Smooth muscle cell (in vitro differentiated cells): ENCODE measurements around the gene VPS16. TPM values are rescaled to one million over a fixed set of nuclear protein-coding genes. Genes with fewer than 3 reads are reported as not detected.

Experiments
- DNase-seq: peaks from one replicate; lab custom pipeline; 2025; ENCODE audit not compliant: unreplicated experiment; lab: John Stamatoyannopoulos, UW
- H2AFZ ChIP-seq: fragments of 200-600 bp; sonication (generic); 2 replicates; pipeline ENCODE4 v1.6.0; 2016; ENCODE audit warnings: antibody characterized with exemption, low read depth, mild to moderate bottlenecking
- H3F3A ChIP-seq: fragments of 200-600 bp; sonication (generic); 2 replicates; pipeline ENCODE4 v1.6.0; 2017; ENCODE audit warnings: antibody characterized with exemption, low read depth
- H3K27ac ChIP-seq: fragments of 200-600 bp; sonication (generic); 2 replicates; pipeline ENCODE4 v1.5.1; 2016; ENCODE audit warnings: low read depth, mild to moderate bottlenecking
- H3K27me3 ChIP-seq: fragments of 200-600 bp; sonication (generic); 2 replicates; pipeline ENCODE4 v1.6.1; 2016; ENCODE audit warnings: low read depth, mild to moderate bottlenecking
- H3K36me3 ChIP-seq: fragments of 200-600 bp; sonication (generic); 2 replicates; pipeline ENCODE4 v1.5.1; 2016; ENCODE audit warnings: low read depth
- H3K4me1 ChIP-seq: fragments of 200-600 bp; sonication (generic); 2 replicates; pipeline ENCODE4 v1.5.1; 2016; ENCODE audit warnings: low read depth
- H3K4me2 ChIP-seq: fragments of 200-600 bp; sonication (generic); 2 replicates; pipeline ENCODE4 v1.6.0; 2016; ENCODE audit warnings: mild to moderate bottlenecking
- H3K4me3 ChIP-seq: fragments of 200-600 bp; sonication (generic); 2 replicates; pipeline ENCODE4 v1.5.1; 2016; ENCODE audit warnings: mild to moderate bottlenecking
- H3K79me2 ChIP-seq: fragments of 200-600 bp; sonication (generic); 2 replicates; pipeline ENCODE4 v1.6.0; 2016; ENCODE audit warnings: low read depth, mild to moderate bottlenecking
- H3K9ac ChIP-seq: fragments of 200-600 bp; sonication (generic); 2 replicates; pipeline ENCODE4 v1.6.0; 2016; ENCODE audit warnings: low read depth
- H3K9me3 ChIP-seq: fragments of 200-600 bp; sonication (generic); replicated peaks from 2 replicates; pipeline ENCODE4 v1.5.1; 2016; ENCODE audit warnings: low read depth
- H4K20me1 ChIP-seq: fragments of 200-600 bp; sonication (generic); 2 replicates; pipeline ENCODE4 v1.6.0; 2016; ENCODE audit warnings: low read depth
- CTCF ChIP-seq: fragments of 200-600 bp; sonication (generic); IDR thresholded peaks from 2 replicates; pipeline ENCODE4 v1.5.1; 2017; ENCODE audit warnings: borderline replicate concordance, mild to moderate bottlenecking, antibody characterized with exemption; ENCODE audit not compliant: insufficient read depth, poor library complexity, severe bottlenecking
- WGBS: methylation state at CpG from one replicate; pipeline ENCODE4 v1.1.7; 2016; ENCODE audit warnings: low lambda C conversion rate; 5-methylcytosine and 5-hydroxymethylcytosine counted together
- polyA plus RNA-seq: library from polyadenylated mRNA; unstranded; fragments of >200 nt; fragmentation: Nextera tagmentation; extraction: Ambion mirVana; gene quantifications from 2 replicates; pipeline ENCODE4 v1.2.1, GENCODE V29; 2016
- total RNA-seq: library from RNA; depleted of rRNA; stranded (reverse); fragments of >200 nt; gene quantifications from 2 replicates; pipeline ENCODE4 v1.2.3, GENCODE V29; 2014

Gene VPS16
- total and polyA plus RNA-seq, 2 experiments from 2014 or later, result 26.3 to 36.9 TPM

GRCh38 chr20:2838170-2838797 lies 2.3 kb upstream of the VPS16 start:
- H3K9ac ChIP-seq, result no peak overlapping the region
- peaks cover 13% of the 10 kb centered on the region for H3K79me2 ChIP-seq
- no peak overlapping the region for H2AFZ ChIP-seq
- no peaks in the 10 kb centered on the region for H4K20me1 ChIP-seq
- H3K4me1 ChIP-seq, result peaks cover 9% of the 10 kb centered on the region
- DNase-seq, result no peak
- H3K27me3 ChIP-seq, result no peaks in the 10 kb centered on the region
- H3K4me2 ChIP-seq, result no peak overlapping the region
- 98% methylated on average over 19 of the region's 19 CpGs for WGBS
- TF ChIP-seq CTCF, result no peak
- no peak overlapping the region for H3K27ac ChIP-seq
- H3F3A ChIP-seq, result peaks cover 4% of the 10 kb centered on the region
- H3K36me3 ChIP-seq, result no peaks in the 10 kb centered on the region
- no peaks in the 10 kb centered on the region for H3K9me3 ChIP-seq
- H3K4me3 ChIP-seq, result no peak overlapping the region

DNA sequence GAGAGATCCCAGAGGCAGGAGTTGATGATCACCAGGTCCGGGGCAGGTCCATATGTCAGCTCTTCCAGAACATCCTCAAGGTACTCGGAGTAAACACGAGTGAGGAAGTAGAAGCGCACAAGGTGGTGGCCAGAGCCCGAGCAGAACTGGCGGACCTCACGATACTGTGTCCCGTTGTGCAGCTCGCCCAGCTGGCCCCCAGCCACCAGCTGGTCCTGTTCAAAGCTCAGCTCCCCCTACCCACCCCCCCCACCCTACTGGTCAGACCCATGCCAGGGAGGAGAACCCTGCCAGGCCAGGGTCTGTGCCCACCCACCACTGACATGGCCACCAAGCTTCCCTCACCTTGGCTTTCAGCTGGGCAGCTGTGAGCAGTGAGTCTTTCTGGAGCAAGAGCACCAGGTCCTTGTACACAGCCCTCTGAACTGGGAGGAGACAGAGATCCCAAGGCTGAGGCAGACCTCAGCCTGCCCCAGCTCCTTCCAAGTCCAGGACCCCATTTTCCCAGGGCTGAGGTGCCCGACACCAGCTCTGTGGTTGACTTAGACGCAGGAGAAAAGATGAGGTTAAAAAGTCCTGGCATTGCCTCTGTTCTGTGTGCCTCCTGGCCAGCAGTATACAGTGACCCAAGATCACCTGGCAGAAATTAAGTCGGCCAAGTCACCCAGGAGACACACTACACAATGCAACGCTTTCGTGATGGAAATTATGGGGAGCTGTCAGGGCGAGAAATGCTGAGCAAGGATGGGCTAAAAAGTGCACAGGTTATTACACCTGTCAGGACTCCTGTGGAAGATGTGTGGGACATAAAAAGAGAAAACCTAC lies 1.5 kb upstream of the VPS16 start:
- Histone ChIP-seq H3K9me3 (no peaks in the 10 kb centered on the region), H3K79me2 (peaks cover 13% of the 10 kb centered on the region), H3K27ac (no peak overlapping the region), H3K4me1 (peaks cover 9% of the 10 kb centered on the region), H3K36me3 (no peaks in the 10 kb centered on the region), H3K4me2 (peak overlapping the region; percentile 99), H3F3A (peaks cover 3% of the 10 kb centered on the region), H4K20me1 (no peaks in the 10 kb centered on the region), H2AFZ (no peak overlapping the region), H3K27me3 (no peaks in the 10 kb centered on the region), H3K4me3 (no peak overlapping the region), H3K9ac (no peak overlapping the region)
- WGBS, result 96% methylated on average over 15 of the region's 15 CpGs
- no peak for TF ChIP-seq CTCF
- no peak for DNase-seq

DNA sequence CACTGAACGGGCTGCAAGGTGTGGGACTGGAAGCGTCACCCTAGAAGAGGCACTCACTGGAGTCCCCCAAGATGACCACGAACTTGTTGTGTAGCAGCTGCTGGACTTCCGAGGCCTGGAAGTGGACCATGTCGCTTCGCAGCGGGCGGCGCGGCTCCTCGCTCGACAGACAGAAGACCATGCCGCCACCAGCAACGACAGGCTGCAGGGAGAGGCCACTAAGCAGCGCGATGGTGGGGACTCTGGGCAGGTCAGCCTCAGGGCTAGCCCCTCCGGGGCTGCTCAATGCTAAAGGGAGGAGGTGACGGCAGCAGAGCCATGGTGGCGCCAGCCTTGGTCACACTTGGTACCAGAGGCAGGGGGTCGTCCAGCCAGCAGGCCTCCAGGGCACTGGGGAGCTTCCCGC lies 810 bp upstream of the VPS16 start:
- Histone ChIP-seq H3K4me2 (peak overlapping the region; percentile 99), H3K36me3 (no peaks in the 10 kb centered on the region), H3K4me3 (peak overlapping the region; percentile 98), H3K9ac (no peak overlapping the region), H3K27me3 (no peaks in the 10 kb centered on the region), H3K4me1 (peaks cover 9% of the 10 kb centered on the region), H3K27ac (no peak overlapping the region), H3K9me3 (no peaks in the 10 kb centered on the region), H3F3A (peaks cover 3% of the 10 kb centered on the region), H3K79me2 (peaks cover 15% of the 10 kb centered on the region), H2AFZ (peak overlapping the region; percentile 100), H4K20me1 (no peaks in the 10 kb centered on the region)
- no peak for DNase-seq
- 94% methylated on average over 21 of the region's 21 CpGs for WGBS
- TF ChIP-seq CTCF, result no peak
